OCI-LY1 (cell line): ENCODE results near the gene CHMP1B.

Experiments
- H2AFZ ChIP-seq: fragments of 200-600 bp; sonication (generic), shearing (Covaris generic); 2 replicates; pipeline ENCODE4 v1.6.0; 2014; ENCODE audit warnings: antibody characterized with exemption, mild to moderate bottlenecking, low read length
- H3F3A ChIP-seq: fragments of 200-600 bp; sonication (generic), shearing (Covaris generic); 2 replicates; pipeline ENCODE4 v1.6.0; 2014; ENCODE audit warnings: mild to moderate bottlenecking, antibody characterized with exemption, low read length, moderate library complexity; ENCODE audit not compliant: insufficient read depth
- H3K27ac ChIP-seq: fragments of 200-600 bp; sonication (generic); 2 replicates; pipeline ENCODE4 v1.5.1; 2014; ENCODE audit warnings: low read length, mixed run types, mild to moderate bottlenecking, low read depth; ENCODE audit not compliant: poor library complexity, severe bottlenecking
- H3K27me3 ChIP-seq: fragments of 200-600 bp; sonication (generic); 2 replicates; pipeline ENCODE4 v1.6.0; 2014; ENCODE audit warnings: antibody characterized with exemption, mild to moderate bottlenecking, low read length, moderate library complexity; ENCODE audit not compliant: insufficient read depth
- H3K36me3 ChIP-seq: fragments of 200-600 bp; sonication (generic); 2 replicates; pipeline ENCODE4 v1.6.1; 2014; ENCODE audit warnings: mild to moderate bottlenecking, antibody characterized with exemption, low read length, moderate library complexity, mixed read lengths; ENCODE audit not compliant: insufficient read depth
- H3K4me1 ChIP-seq: fragments of 200-600 bp; sonication (generic); 2 replicates; pipeline ENCODE4 v1.5.1; 2014; ENCODE audit warnings: mild to moderate bottlenecking, low read length, moderate library complexity; ENCODE audit not compliant: insufficient read depth, severe bottlenecking
- H3K4me2 ChIP-seq: fragments of 200-600 bp; sonication (generic), shearing (Covaris generic); 2 replicates; pipeline ENCODE4 v1.6.1; 2014; ENCODE audit warnings: low read length
- H3K4me3 ChIP-seq: fragments of 200-600 bp; sonication (generic); 2 replicates; pipeline ENCODE4 v1.5.1; 2014; ENCODE audit warnings: low read length, low read depth, mild to moderate bottlenecking, mixed read lengths; ENCODE audit not compliant: poor library complexity, severe bottlenecking
- H3K79me2 ChIP-seq: fragments of 200-600 bp; shearing (Covaris generic); 2 replicates; pipeline ENCODE4 v1.6.1; 2016; ENCODE audit warnings: mixed run types, low read length, mixed read lengths; ENCODE audit not compliant: insufficient read depth
- H3K9ac ChIP-seq: fragments of 200-600 bp; sonication (generic), shearing (Covaris generic); 2 replicates; pipeline ENCODE4 v1.6.1; 2014; ENCODE audit warnings: mild to moderate bottlenecking, low read length, mixed read lengths
- H3K9me2 ChIP-seq: fragments of 200-600 bp; sonication (generic), shearing (Covaris generic); 2 replicates; pipeline ENCODE4 v1.6.1; 2014; ENCODE audit warnings: low read depth, mild to moderate bottlenecking, low read length, mixed read lengths
- H3K9me3 ChIP-seq: fragments of 200-600 bp; shearing (Covaris generic); 2 replicates; pipeline ENCODE4 v1.6.1; 2014; ENCODE audit warnings: low read length, mixed read lengths
- H4K20me1 ChIP-seq: fragments of 200-600 bp; sonication (generic), shearing (Covaris generic); 2 replicates; pipeline ENCODE4 v1.6.0; 2016; ENCODE audit warnings: mild to moderate bottlenecking, low read length; ENCODE audit not compliant: insufficient read depth
- CTCF ChIP-seq: fragments of 200-600 bp; sonication (generic), shearing (Covaris generic); IDR thresholded peaks from 2 replicates; pipeline ENCODE4 v1.5.1; 2017; ENCODE audit warnings: mild to moderate bottlenecking, antibody characterized with exemption, low read length, moderate library complexity, mixed read lengths
- EZH2 ChIP-seq: fragments of 200-600 bp; sonication (generic), shearing (Covaris generic); IDR thresholded peaks from 2 replicates; pipeline ENCODE4 v1.8.0; 2017; ENCODE audit warnings: borderline replicate concordance, mixed run types, mild to moderate bottlenecking, antibody characterized with exemption, low read length, moderate library complexity, mixed read lengths

CHMP1B gene

DNA sequence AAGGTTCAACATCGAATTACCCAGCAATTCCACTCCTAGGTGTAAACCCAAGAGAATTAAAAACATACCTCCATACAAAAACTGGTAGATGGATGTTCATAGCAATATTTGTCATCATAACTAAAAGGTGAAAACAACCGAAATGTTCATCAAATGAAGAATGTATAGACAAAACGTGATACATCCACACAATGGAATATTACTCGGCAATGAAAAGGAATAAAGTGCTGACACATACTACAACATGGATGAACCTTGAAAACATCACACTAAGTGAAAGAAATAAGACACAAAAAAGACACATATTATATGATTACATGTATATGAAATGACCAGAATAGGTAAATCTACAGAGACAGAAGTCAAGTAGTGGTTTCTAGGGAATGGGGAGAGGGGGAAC is 20.6 kb upstream of the CHMP1B start:
- Histone ChIP-seq H3K9me3 (no peaks in the 10 kb centered on the region), H3K27ac (no peak overlapping the region), H2AFZ (no peak overlapping the region), H3F3A (no peaks in the 10 kb centered on the region), H3K9me2 (no peaks in the 10 kb centered on the region), H3K4me1 (no peaks in the 10 kb centered on the region), H3K4me2 (no peak overlapping the region), H3K9ac (no peak overlapping the region), H3K4me3 (no peak overlapping the region), H3K27me3 (0 out of 2 replicates have a peak, but pooled peaks cover 7% of the 10 kb centered on the region), H3K36me3 (no peaks in the 10 kb centered on the region), H4K20me1 (no peaks in the 10 kb centered on the region), H3K79me2 (no peaks in the 10 kb centered on the region)
- TF ChIP-seq EZH2 (no peak), CTCF (no peak)

DNA sequence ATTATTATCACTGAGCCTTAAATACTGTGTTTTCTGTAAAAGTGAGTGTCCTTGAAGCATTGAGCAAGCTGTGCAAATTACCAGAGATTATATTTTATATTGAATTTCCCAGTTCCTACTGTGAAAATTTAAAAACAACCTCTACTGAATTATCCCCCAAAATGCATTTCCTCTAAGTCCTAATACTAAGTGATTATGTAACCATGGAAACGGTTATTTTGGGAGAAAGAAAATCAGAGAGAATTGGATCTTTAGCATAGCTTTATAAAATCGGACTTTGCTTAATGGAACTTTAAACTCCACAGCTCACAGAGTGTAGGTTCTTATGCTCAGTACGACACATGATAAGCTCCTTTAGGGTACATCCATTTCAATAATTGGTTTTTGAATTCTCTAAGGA is 19.3 kb upstream of the CHMP1B start:
- Histone ChIP-seq H3K4me3 (no peak overlapping the region), H3K9ac (no peak overlapping the region), H3K27me3 (0 out of 2 replicates have a peak, but pooled peaks cover under 1% of the 10 kb centered on the region), H3K9me2 (no peaks in the 10 kb centered on the region), H2AFZ (no peak overlapping the region), H3K4me2 (no peak overlapping the region), H3F3A (no peaks in the 10 kb centered on the region), H3K27ac (no peak overlapping the region), H4K20me1 (no peaks in the 10 kb centered on the region), H3K4me1 (no peaks in the 10 kb centered on the region), H3K9me3 (no peaks in the 10 kb centered on the region), H3K79me2 (no peaks in the 10 kb centered on the region), H3K36me3 (no peaks in the 10 kb centered on the region)
- no peak for TF ChIP-seq EZH2

- no peak overlapping the region for H3K27ac ChIP-seq
- no peaks in the 10 kb centered on the region for H3F3A ChIP-seq
- H3K4me2 ChIP-seq = no peak overlapping the region
- no peak for TF ChIP-seq CTCF
- no peak for TF ChIP-seq EZH2
- no peak overlapping the region for H3K9ac ChIP-seq
- no peaks in the 10 kb centered on the region for H3K9me3 ChIP-seq
- H3K27me3 ChIP-seq = no peaks in the 10 kb centered on the region
- H3K36me3 ChIP-seq = no peaks in the 10 kb centered on the region
- no peak overlapping the region for H3K4me3 ChIP-seq
- H3K9me2 ChIP-seq = no peaks in the 10 kb centered on the region
- no peaks in the 10 kb centered on the region for H3K79me2 ChIP-seq
- no peaks in the 10 kb centered on the region for H3K4me1 ChIP-seq
- H2AFZ ChIP-seq = no peak overlapping the region
- H4K20me1 ChIP-seq = no peaks in the 10 kb centered on the region
These were observed 16.4 kb upstream of the CHMP1B start for GRCh38 chr18:11834772-11835171.

DNA sequence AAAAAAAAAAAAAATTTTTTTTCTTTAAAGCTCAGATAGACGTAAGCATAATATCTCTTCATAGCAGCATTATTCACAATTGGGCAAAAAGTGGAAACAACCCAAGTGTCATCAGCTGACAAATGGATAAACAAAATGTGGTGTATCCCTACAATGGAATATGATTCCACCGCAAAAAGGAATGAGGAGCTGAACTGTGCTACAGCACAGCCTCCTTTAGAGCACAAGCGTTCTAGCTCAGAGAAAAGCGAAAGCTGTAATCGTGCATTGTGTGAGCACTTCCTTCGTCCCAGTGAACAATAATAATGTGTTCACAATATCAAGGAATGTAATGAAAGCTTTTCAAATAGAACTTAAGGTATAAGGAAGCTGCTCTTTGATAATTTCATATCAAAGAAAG is 11.7 kb upstream of the CHMP1B start:
- no peaks in the 10 kb centered on the region for H3K4me1 ChIP-seq
- no peaks in the 10 kb centered on the region for H3F3A ChIP-seq
- H3K9me3 ChIP-seq = no peaks in the 10 kb centered on the region
- H3K9me2 ChIP-seq = no peaks in the 10 kb centered on the region
- no peak overlapping the region for H3K4me2 ChIP-seq
- H3K27ac ChIP-seq = no peak overlapping the region
- H3K79me2 ChIP-seq = no peaks in the 10 kb centered on the region
- TF ChIP-seq EZH2 (no peak), CTCF (no peak)
- H3K36me3 ChIP-seq = no peaks in the 10 kb centered on the region
- H4K20me1 ChIP-seq = no peaks in the 10 kb centered on the region
- H3K9ac ChIP-seq = no peak overlapping the region
- no peak overlapping the region for H2AFZ ChIP-seq
- H3K4me3 ChIP-seq = no peak overlapping the region
- H3K27me3 ChIP-seq = no peaks in the 10 kb centered on the region
